Left lung (tissue), 10 donors: ENCODE measurements around the gene KCNG3. TPM values are rescaled to one million over a fixed set of nuclear protein-coding genes. Genes with fewer than 3 reads are reported as not detected.
A peak's percentile ranks its signal among the peaks of the same experiment; 100 is the strongest.

Experiments used
- ATAC-seq: fragments of 200-7000 bp; cut with Tn5 transposase; one replicate; pipeline ENCODE4 v1.9.1; 2020; ENCODE audit warnings: moderate library complexity
- DNase-seq, 4 donors: peaks; one replicate each; pipeline ENCODE4 v3.0.0-alpha.2; 2013 to 2020
- H3K27ac ChIP-seq, 2 donors: fragments of 200-600 bp; sonication (generic) in 1 of 2; one replicate each; pipeline versions ENCODE4 v1.5.0 to v1.8.0; 2020 to 2021
- H3K27me3 ChIP-seq, 2 donors: fragments of 200-600 bp; sonication (generic) in 1 of 2; one replicate each; pipeline versions ENCODE4 v1.5.0 to v1.8.0; 2020 to 2021
- H3K36me3 ChIP-seq, 2 donors: fragments of 200-600 bp; sonication (generic) in 1 of 2; one replicate each; pipeline versions ENCODE4 v1.5.0 to v1.8.0; 2020 to 2021
- H3K4me1 ChIP-seq, 2 donors: fragments of 200-600 bp; one replicate each; pipeline ENCODE4 v1.8.0; 2021
- H3K4me3 ChIP-seq, 2 donors: fragments of 200-600 bp; sonication (generic) in 1 of 2; one replicate each; pipeline versions ENCODE4 v1.5.0 to v1.8.0; 2020 to 2021; ENCODE audit warnings: mild to moderate bottlenecking in 1 of 2
- H3K9me3 ChIP-seq, 2 donors: fragments of 200-600 bp; sonication (generic) in 1 of 2; one replicate each; pipeline versions ENCODE4 v1.5.0 to v1.8.0; 2020 to 2021
- CTCF ChIP-seq, 2 donors: fragments of 200-600 bp; sonication (generic) in 1 of 2; IDR thresholded peaks; one replicate each; pipeline versions ENCODE4 v1.5.0 to v1.8.0; 2021; ENCODE audit warnings: antibody characterized with exemption in 2 of 2
- intact Hi-C, 2 donors: fragments of 100-400 bp; cut with DNase I; formaldehyde crosslinking; loops; one replicate each; pipeline versions ENCODE4 v1.11.2 to v1.14.2; 2022
- polyA plus RNA-seq, 6 donors: library from polyadenylated mRNA; unstranded; fragments of 120-200 nt; gene quantifications; one replicate each; pipeline ENCODE4 v1.2.1, GENCODE V29; 2013; ENCODE audit not compliant: insufficient read length in 6 of 6
- total RNA-seq, 2 donors: library from RNA; stranded (reverse); fragmentation: NEBNext Ultra II Directional; extraction: Animal tissue kit (Norgen Biotek cat#: 25700); gene quantifications; one replicate each; pipeline ENCODE4 v1.2.1, GENCODE V29; 2021
- donor health status: DM: no; HTN: yes; CAD: no.
- donor health status: DM: no; HTN: no; CAD: no.

Gene KCNG3
- total and polyA plus RNA-seq, 8 donors, result 0.06 to 1.3 (median 0.10) TPM; not detected in 1

- ATAC-seq (no peak), DNase-seq (no peak)
- Histone ChIP-seq H3K9me3 (no peaks in the 10 kb centered on the region), H3K4me1 (no peaks in the 10 kb centered on the region), H3K36me3 (no peaks in the 10 kb centered on the region), H3K4me3 (no peak overlapping the region), H3K27me3 (no peaks in the 10 kb centered on the region), H3K27ac (no peak overlapping the region)
- intact Hi-C loops, result no loop called here
- no peak for TF ChIP-seq CTCF (IDR thresholded peaks at IDR 0.05)
Observed at GRCh38 chr2:42522035-42522434, 28.3 kb upstream of the KCNG3 start.

GRCh38 chr2:42519624-42520023 lies 25.8 kb upstream of the KCNG3 start:
- intact Hi-C loops, result no loop called here
- Histone ChIP-seq H3K4me1 (no peaks in the 10 kb centered on the region), H3K4me3 (no peak overlapping the region), H3K9me3 (no peaks in the 10 kb centered on the region), H3K27me3 (no peaks in the 10 kb centered on the region), H3K36me3 (no peaks in the 10 kb centered on the region), H3K27ac (no peak overlapping the region)
- TF ChIP-seq CTCF (IDR thresholded peaks at IDR 0.05), result no peak
- no peak for ATAC-seq
- DNase-seq, result no peak

- Histone ChIP-seq H3K27ac (no peak overlapping the region), H3K4me3 (no peak overlapping the region), H3K36me3 (no peaks in the 10 kb centered on the region), H3K9me3 (no peaks in the 10 kb centered on the region), H3K27me3 (no peaks in the 10 kb centered on the region), H3K4me1 (no peaks in the 10 kb centered on the region)
- no peak for ATAC-seq
- DNase-seq, result no peak
- intact Hi-C loops, result no loop called here
- no peak for TF ChIP-seq CTCF (IDR thresholded peaks at IDR 0.05)
Observed at GRCh38 chr2:42516418-42516901, 22.7 kb upstream of the KCNG3 start.

DNA sequence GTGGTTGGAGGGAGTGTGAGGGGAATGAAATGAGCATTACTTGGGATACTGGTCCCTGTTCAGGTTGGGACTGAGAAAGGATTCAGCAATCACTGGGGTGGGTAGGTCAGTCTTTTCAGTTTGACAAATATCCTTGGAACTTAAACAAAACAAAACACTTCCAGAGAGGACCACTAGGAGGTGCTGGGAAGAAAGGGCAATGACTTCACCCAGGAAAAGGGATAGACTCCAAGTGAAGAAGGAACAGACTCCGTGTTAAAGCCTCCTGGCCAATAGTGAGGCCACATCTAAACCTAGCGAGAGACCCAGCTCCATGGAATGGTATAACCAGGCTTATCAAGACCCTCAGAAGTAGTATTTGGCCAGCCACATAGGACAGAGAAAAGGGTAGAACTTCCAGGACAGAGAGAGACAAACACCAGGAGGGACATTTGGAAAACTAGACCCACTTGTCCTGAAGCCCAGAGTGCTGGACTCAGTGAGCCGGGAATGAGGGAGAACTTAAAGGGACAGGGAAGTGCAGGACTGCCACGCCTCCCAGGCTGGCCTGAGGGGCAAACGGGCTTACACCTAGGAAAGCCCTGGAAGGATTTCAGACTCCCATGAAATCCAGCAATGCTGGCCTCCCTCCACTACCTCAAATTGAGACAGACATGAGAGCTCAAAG lies 19.6 kb upstream of the KCNG3 start:
- no peaks in the 10 kb centered on the region for H3K4me1 ChIP-seq
- H3K27me3 ChIP-seq, result no peaks in the 10 kb centered on the region
- TF ChIP-seq CTCF (IDR thresholded peaks at IDR 0.05), result peak; percentile 35 to 45
- intact Hi-C loops, result no loop called here
- H3K9me3 ChIP-seq, result no peaks in the 10 kb centered on the region
- H3K4me3 ChIP-seq, result no peak overlapping the region
- DNase-seq, result peak in 1 of 4 donors; percentile 28
- ATAC-seq, result peak; percentile 95
- H3K36me3 ChIP-seq, result no peaks in the 10 kb centered on the region
- no peak overlapping the region for H3K27ac ChIP-seq

DNA sequence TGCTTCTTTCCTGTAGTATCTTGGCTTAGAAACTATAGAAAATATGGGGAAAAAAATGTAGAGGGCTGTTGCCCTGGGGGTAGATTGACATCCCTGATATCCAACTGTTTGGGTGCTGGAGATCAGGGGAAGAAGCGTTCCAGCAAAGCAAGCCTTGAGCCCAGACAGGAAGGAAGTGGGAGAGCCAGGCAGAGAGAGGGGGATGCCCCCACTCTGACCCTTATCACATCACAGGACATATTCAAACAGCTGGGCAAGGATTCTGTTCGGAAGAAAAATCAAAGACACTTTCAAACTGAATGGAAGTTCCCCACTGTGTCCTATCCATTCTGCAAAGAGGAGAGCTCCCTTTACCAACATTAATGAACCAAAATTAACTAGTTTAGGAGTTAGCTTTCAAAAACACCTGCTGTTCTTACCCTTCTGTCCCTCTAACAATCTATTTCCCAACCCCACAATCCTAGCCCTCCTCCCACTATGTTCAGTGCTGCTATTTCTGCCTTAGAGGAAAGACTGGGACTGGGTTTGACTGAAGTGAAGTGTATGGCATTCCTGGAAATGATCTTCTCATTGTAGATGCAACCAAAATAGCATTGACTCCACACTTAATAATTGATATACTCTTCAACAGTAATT lies 16.9 kb upstream of the KCNG3 start:
- Histone ChIP-seq H3K27ac (no peak overlapping the region), H3K4me3 (no peak overlapping the region), H3K4me1 (no peaks in the 10 kb centered on the region), H3K36me3 (no peaks in the 10 kb centered on the region), H3K27me3 (no peaks in the 10 kb centered on the region), H3K9me3 (no peaks in the 10 kb centered on the region)
- ATAC-seq (no peak), DNase-seq (peak in 1 of 4 donors; percentile 28)
- TF ChIP-seq CTCF (IDR thresholded peaks at IDR 0.05), result no peak
- intact Hi-C loops, result no loop called here
